Dendritic cell treated with granulocyte-macrophage colony-stimulating factor and Interleukin-4, amounts not matched to agents 40 ng/mL and 50 ng/mL, for 4 days (primary cell): ENCODE measurements around the gene RNF14.

Experiments
- H3K27ac Mint-ChIP-seq: one replicate; pipeline ENCODE4 v1.8.0; 2022; ENCODE audit warnings: mild to moderate bottlenecking, mixed read lengths
- H3K27me3 Mint-ChIP-seq: one replicate; pipeline ENCODE4 v1.8.0; 2022; ENCODE audit warnings: mild to moderate bottlenecking, mixed read lengths
- H3K36me3 Mint-ChIP-seq: one replicate; pipeline ENCODE4 v1.8.0; 2022; ENCODE audit warnings: low read depth, mixed read lengths
- H3K4me1 Mint-ChIP-seq: one replicate; pipeline ENCODE4 v1.8.0; 2022; ENCODE audit warnings: low read depth, mixed read lengths
- H3K4me3 Mint-ChIP-seq: one replicate; pipeline ENCODE4 v1.8.0; 2022; ENCODE audit warnings: mild to moderate bottlenecking, moderate library complexity, mixed read lengths
- H3K9me3 Mint-ChIP-seq: one replicate; pipeline ENCODE4 v1.8.0; 2022; ENCODE audit warnings: mixed read lengths
- intact Hi-C: fragments of 100-400 bp; cut with micrococcal nuclease; formaldehyde crosslinking; loops from one replicate; pipeline ENCODE4 v1.15.0; 2022

Gene RNF14

DNA sequence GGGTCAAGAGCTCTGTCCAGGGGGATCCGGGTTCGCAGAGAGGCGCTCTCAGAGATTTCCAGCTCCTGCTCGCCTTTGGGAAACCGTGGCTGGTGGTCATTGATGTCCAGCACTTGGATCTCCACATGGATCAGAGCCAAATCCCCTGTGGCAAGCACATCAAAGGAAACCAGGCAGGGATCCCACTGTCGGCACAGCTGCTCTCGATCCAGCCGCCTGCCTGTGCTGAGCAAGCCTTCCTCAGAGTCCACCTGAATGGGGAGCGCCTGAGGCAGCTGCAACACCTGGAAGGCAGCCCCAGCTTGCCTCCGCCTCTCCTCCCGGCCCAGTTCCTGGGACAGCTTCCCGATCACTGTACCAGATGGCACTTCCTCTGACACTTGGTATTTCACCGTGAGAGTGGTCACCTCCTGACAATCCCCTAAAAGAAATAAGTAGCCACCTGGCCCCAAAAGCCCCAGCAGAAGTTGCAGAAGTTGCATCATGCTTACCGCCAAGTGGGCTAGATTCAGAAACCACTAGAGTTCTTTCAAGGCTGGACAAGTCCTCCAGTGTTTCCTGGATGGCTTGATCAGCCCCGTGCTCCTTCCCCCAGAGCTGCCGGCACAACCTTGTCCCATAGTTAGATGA, 11.4 kb upstream of the RNF14 start:
- Mint-ChIP-seq H3K27ac (peak overlapping the region; percentile 51), H3K4me1 (peaks cover 71% of the 10 kb centered on the region), H3K36me3 (no peaks in the 10 kb centered on the region), H3K27me3 (peaks cover 6% of the 10 kb centered on the region), H3K9me3 (no peaks in the 10 kb centered on the region), H3K4me3 (peak overlapping the region; percentile 34)
- intact Hi-C loops, result no loop called here

DNA sequence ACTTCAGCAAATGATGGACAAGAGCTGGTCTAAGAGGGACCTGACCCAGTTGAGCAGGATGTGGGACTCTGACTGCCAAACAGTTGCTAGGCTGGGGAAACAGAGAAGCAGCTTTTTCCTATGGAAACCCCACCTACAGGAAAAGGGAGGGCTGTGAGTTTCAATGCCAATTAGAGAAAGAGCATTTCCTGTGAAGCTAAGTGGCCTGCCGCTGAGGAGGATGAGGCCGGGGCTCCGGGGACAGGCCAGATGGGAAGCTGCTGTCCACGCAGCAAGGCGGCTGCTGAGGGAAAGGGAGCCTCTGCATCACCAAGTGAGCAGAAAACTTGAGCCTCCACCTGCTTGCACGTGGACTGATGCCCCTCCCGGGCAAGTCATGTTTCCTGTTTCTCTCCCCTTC, 10.8 kb upstream of the RNF14 start, which contains the start of gene PCDH12:
TSS of gene PCDH12 (minus strand) at position 90 of the 400 bp plus-strand sequence. CDS start 351 bp downstream, outside the sequence.
- intact Hi-C loops, result no loop called here
- Mint-ChIP-seq H3K27me3 (peaks cover 6% of the 10 kb centered on the region), H3K9me3 (no peaks in the 10 kb centered on the region), H3K4me1 (peaks cover 65% of the 10 kb centered on the region), H3K27ac (peak within 1 kb of the TSS; percentile 51), H3K4me3 (peak within 1 kb of the TSS; percentile 34), H3K36me3 (no peaks in the 10 kb centered on the region)

DNA sequence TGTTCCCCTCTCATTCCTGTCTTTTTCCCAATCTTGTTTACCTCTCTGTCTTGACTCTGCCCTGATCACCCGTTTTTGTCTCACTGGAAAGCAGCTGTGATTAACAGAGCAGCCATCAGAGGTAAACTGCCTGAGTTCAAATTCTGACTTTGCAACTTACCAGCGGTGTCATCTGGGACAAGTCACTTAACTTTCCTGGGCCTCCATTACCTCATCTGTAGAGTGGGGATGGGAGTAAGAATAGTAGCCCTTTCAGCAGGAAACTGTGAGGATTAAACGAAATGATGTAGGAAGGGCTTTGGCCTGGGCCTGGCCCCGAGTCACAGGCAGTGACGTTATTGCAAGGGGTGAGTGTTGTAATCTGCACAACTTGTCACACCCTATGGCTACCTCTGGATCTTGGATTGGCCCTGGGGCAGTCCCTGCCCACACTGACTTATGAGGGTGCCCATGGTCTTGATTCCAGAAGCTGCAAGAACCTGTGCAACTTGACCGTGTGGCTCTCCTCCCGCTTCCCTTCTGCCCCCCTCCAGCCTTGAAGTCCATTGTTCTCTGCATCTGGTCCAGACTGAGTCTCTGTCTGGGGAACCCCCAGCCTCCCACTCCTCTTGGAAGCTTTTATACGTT, 10.2 kb upstream of the RNF14 start:
- Mint-ChIP-seq H3K9me3 (no peaks in the 10 kb centered on the region), H3K27me3 (peaks cover 6% of the 10 kb centered on the region), H3K27ac (peak overlapping the region; percentile 5), H3K4me1 (peaks cover 60% of the 10 kb centered on the region), H3K36me3 (no peaks in the 10 kb centered on the region), H3K4me3 (no peak overlapping the region)
- intact Hi-C loops, result no loop called here

DNA sequence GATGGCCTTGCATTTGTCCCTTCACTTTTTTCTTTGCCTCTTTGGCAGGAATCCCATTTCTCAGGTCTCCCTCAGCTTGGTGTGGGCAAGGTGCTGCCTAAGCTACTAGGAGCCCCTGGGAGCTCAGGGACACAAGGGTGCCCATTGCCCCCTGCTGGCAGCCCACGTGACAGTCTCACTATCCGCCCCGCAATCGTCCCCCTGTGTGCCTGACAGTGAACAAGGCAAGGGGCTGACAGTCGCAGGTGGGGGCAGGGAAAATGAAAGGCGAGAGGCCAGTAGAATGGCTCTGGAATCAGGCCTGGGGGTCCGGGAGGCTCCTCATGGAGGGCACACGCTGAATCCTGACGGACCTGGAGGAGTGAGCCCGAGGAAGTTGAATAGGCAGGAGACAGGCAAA, 8.9 kb upstream of the RNF14 start:
- H3K27me3 Mint-ChIP-seq, result peaks cover 6% of the 10 kb centered on the region
- H3K4me1 Mint-ChIP-seq, result peaks cover 46% of the 10 kb centered on the region
- no peaks in the 10 kb centered on the region for H3K36me3 Mint-ChIP-seq

DNA sequence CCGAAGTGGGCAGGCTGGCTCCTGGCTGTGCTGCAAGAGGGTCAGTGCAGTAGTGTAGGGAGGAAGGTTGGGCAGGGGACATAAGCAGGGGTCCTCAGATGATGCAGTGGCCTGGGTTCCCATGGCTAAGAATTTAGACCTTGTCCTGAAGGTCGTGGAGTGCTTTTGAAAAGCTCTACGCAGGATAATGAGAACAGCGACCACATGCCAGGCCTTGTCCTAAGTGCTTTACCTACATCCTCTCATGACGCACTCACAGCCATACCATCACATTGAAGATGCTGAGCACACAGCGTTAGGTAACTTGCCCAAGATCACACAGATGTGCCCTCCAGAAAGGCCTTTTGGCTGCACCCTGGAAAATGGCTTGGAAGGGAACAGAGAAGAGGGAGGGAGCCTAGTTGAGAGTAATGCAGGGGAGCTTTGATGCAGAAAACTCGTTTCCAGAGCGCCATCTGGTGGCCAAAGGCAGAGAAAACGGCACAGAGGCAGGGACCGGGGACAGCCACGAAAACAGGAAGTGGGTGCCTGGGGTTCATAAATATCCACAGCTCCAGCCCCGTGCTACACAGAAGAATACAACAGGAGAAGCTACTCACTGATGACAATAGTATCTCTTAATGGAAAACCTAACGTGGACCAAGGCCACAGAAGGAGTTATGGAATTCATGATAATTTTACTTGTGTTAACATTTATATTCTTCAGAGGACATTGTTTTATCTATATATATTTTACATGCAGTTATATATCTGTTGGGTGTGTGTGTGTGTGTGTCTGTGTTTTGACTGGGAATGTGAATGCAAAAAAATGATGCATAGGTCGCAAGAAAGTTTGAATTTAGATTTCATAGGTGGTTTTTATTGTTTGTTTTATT, 8.2 kb upstream of the RNF14 start:
- intact Hi-C loops, result loop anchor here (2.0 kb wide), 2 partner anchors 82 to 268 kb away; partner anchors contain the start of gene PCDH1
- no peaks in the 10 kb centered on the region for H3K9me3 Mint-ChIP-seq
- peaks cover 41% of the 10 kb centered on the region for H3K4me1 Mint-ChIP-seq
- no peaks in the 10 kb centered on the region for H3K36me3 Mint-ChIP-seq
- H3K27ac Mint-ChIP-seq, result no peak overlapping the region
- H3K27me3 Mint-ChIP-seq, result peaks cover 6% of the 10 kb centered on the region
- H3K4me3 Mint-ChIP-seq, result no peak overlapping the region

More for the DNA sequence above, 8.9 kb upstream of the RNF14 start:
- H3K9me3 Mint-ChIP-seq, result no peaks in the 10 kb centered on the region
- H3K4me3 Mint-ChIP-seq, result no peak overlapping the region
- H3K27ac Mint-ChIP-seq, result peak overlapping the region; percentile 5
- intact Hi-C loops, result loop anchor here (2.0 kb wide), 2 partner anchors 81 to 267 kb away; partner anchors contain the start of gene PCDH1

DNA sequence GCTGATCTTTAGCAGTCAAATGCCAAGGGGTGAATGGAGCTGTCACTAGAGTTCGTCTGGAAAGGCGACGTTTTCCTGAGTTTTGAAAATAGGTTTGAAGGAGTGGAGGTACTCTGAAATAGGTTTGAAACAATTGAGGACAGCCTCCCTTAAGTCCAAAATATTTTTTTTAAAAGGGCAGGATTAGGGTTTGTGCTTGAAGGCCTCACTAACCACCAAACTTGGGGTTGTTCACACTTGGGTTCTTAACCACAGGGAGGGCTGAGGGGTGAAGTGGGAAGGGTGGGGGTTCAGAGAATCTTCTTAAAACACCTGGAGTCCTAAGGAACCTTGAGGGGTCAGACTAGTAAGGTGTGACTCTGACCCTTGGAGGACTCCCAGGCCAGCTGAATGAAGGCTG, 7.4 kb upstream of the RNF14 start:
- Mint-ChIP-seq H3K36me3 (no peaks in the 10 kb centered on the region), H3K9me3 (no peaks in the 10 kb centered on the region), H3K27me3 (peaks cover 4% of the 10 kb centered on the region), H3K4me3 (no peak overlapping the region), H3K27ac (no peak overlapping the region), H3K4me1 (peaks cover 41% of the 10 kb centered on the region)
- intact Hi-C loops, result loop anchor here (2.0 kb wide), 2 partner anchors 83 to 269 kb away; partner anchors contain the start of gene PCDH1

DNA sequence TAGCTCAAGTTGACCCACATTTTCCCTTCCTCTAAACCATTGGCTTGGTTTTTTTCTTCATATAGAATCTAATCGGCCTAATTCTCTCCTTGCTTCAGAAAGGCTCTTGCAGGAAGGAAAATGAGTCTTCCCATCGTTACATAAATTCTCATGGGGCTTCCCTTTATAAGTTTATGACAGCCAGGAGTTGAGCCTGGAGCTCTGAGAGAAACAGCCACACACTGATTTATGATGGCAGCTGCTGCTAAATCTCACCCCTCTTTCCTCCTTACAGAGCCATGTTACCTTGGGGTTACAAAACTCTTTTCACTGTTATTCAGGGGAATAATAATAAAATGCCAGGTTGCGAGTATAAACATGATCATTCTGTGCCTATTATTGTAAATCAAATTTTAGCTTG, 5.2 kb upstream of the RNF14 start:
- intact Hi-C loops, result no loop called here
- no peak overlapping the region for H3K4me3 Mint-ChIP-seq

DNA sequence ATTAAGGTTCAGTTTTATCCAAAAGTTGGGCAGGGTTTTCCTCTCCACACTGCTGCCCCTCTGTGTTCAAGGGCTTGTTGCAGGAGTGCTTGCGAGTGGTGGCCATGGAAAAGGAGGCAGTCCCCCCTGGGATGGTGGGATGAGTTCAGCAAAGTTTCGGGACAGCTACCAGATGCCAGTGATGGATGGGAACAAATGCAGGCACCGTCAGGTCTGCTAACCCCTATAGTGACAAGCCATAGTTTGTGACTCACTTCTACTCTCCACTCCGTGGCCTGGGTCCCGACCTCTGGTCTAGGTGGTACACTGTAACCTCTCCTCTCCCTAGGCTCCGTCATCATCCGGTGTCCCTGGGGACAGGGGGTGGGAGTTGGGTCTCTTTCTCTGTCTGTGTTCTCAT, 3.8 kb upstream of the RNF14 start:
- Mint-ChIP-seq H3K27ac (no peak overlapping the region), H3K27me3 (no peaks in the 10 kb centered on the region), H3K4me3 (no peak overlapping the region), H3K36me3 (peaks cover 11% of the 10 kb centered on the region), H3K9me3 (no peaks in the 10 kb centered on the region), H3K4me1 (peaks cover 28% of the 10 kb centered on the region)
- intact Hi-C loops, result no loop called here

More for the DNA sequence above, 5.2 kb upstream of the RNF14 start:
- no peak overlapping the region for H3K27ac Mint-ChIP-seq
- H3K9me3 Mint-ChIP-seq, result no peaks in the 10 kb centered on the region
- H3K36me3 Mint-ChIP-seq, result peaks cover under 1% of the 10 kb centered on the region
- no peaks in the 10 kb centered on the region for H3K27me3 Mint-ChIP-seq
- peaks cover 34% of the 10 kb centered on the region for H3K4me1 Mint-ChIP-seq

DNA sequence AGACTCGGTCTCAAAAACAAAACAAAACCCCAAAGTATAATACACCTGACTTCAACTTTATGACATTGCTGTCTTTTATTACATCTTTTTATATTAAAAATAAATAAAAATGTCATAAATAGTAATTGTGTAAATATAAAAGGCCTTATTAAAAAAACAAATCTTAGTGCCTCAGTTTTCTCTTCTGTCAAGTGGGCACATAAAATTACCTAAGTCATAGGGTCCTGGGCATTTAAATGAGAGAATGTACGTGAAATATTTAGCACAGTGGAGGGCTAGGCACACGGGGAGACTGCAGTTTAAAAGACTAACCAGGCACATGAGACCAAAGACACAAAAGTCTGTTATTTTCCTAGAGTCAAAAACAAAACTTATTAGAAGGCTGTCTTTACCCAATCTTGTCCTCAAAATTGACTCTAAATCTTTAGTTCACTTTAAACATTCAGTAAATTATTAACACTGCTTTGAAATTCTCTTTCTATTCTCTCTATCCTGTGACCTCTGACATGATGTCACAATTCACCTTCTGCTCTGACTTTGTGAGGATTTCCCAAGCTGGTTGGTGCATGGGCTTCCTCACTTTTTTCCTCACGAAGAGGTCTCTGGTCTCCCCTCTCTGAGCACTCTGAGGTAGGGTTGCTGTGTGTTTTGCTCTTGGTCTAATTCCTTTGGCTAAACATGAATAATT, 2.5 kb upstream of the RNF14 start:
- intact Hi-C loops, result no loop called here
- no peak overlapping the region for H3K27ac Mint-ChIP-seq
- H3K9me3 Mint-ChIP-seq, result no peaks in the 10 kb centered on the region
- no peaks in the 10 kb centered on the region for H3K27me3 Mint-ChIP-seq
- peaks cover 25% of the 10 kb centered on the region for H3K4me1 Mint-ChIP-seq
- no peak overlapping the region for H3K4me3 Mint-ChIP-seq
- H3K36me3 Mint-ChIP-seq, result peaks cover 15% of the 10 kb centered on the region

DNA sequence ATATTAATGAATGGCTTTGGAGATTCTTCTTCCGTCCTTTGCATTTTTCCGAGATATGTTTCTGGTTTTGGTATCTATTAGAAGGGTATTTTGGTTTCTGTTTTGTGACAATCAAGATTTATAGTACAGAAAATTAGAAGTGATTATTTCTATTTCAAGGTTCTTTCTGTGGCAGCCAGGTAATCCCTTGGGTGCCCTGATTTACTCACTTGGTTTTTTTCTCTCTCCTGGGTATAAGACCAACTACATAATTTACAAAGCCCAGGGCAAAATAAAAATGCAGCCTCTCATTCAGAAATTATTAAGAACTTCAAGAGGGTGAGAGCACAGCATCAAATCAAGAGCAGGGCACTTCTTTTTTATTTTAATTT, 2.0 kb upstream of the RNF14 start:
- H3K9me3 Mint-ChIP-seq, result no peaks in the 10 kb centered on the region
- H3K36me3 Mint-ChIP-seq, result peaks cover 21% of the 10 kb centered on the region
- intact Hi-C loops, result no loop called here
- H3K27me3 Mint-ChIP-seq, result no peaks in the 10 kb centered on the region
- H3K4me3 Mint-ChIP-seq, result no peak overlapping the region
- H3K4me1 Mint-ChIP-seq, result peaks cover 28% of the 10 kb centered on the region
- peak overlapping the region; percentile 9 for H3K27ac Mint-ChIP-seq

DNA sequence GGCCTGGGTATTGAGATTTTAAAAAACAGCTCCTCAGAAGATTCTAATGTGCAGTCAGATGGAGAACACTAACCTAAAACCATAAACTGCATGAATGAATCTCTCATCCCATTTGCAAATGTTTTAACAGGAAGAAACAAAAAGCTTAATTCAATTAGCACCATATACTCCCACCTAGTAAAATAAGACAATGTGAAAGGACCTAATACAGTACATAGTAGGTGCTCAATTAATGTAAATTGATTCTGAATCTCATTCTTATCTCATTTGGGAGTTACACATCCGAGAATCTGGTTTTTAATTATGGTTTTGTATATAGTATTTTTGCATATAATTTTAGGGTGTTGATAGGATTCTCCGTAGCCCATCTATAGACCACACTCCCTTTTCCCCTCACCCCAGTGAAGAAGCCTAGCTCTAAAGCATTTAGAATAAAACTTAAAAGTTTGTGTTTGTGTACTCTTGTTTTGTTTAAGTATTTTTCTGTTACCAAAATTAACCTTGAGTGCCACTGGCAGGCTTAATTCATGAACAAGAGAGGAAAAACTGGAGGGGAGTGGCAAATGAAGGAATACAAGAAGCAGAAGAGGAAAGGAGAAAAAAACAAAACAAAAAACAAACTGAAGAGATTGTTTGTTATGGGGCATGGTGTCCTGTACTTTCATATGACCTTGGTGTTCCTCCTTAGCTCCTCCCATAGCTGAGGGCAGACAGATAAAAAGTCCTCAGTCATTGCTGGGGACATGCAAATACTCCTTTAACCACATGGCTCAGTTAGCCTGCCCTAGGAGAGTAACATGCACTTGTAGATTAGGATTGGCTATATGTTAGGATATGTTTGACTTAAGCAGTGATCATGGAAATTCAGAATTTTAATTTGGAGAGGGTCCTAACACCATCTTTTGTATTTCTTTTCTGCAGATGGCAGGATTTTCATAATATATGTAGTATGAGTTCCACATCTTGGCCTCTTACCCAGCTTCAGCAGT, 1.2 kb downstream of the RNF14 start:
- no peaks in the 10 kb centered on the region for H3K27me3 Mint-ChIP-seq
- peaks cover 39% of the 10 kb centered on the region for H3K4me1 Mint-ChIP-seq
- peaks cover 52% of the 10 kb centered on the region for H3K36me3 Mint-ChIP-seq
- H3K27ac Mint-ChIP-seq, result peak overlapping the region; percentile 98
- H3K4me3 Mint-ChIP-seq, result peak overlapping the region; percentile 96
- no peaks in the 10 kb centered on the region for H3K9me3 Mint-ChIP-seq
- intact Hi-C loops, result loop anchor here (2.0 kb wide), 1 partner anchor 45 kb away; no protein-coding TSS in a partner anchor

DNA sequence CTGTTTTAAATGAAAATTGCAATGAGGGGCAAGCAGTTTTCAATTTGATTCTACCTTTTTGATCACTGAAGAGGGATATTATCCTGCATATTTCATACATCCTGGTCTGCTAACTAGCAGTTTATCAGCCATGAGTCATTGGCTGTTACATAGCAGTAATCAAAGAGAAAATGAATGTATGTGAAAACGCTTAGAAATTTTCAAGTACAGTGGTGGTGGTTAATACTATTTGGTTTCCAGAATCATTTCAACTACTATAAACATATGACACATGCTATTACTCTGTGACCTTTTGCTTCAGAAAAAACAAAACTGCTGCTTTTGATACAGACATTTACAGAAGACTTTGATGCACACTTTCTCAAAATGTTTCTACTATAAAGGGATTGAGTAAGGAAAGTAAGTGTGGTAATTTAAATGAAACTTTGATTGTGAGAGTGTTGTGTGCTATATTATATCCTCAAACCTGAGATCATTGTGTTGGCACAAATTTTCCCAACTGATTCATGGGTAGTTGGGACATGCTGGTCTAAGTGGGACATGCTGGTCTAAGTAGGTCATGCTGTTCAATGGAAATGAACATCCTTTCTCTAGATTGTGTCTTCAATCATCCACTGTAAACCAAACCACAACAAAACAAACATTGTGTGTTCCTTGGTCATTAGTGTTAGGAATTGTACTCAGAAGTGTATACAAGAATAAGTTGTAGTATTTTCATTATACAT, 5.1 kb downstream of the RNF14 start:
- H3K27me3 Mint-ChIP-seq, result no peaks in the 10 kb centered on the region
- H3K4me1 Mint-ChIP-seq, result peaks cover 38% of the 10 kb centered on the region
- H3K4me3 Mint-ChIP-seq, result no peak overlapping the region
- H3K27ac Mint-ChIP-seq, result no peak overlapping the region
- peaks cover 81% of the 10 kb centered on the region for H3K36me3 Mint-ChIP-seq
- intact Hi-C loops, result no loop called here
- no peaks in the 10 kb centered on the region for H3K9me3 Mint-ChIP-seq
